Activated CD4-positive, alpha-beta T cell treated with anti-CD3 and anti-CD28 coated beads, Interleukin-2, Interleukin-6, amounts not matched to agents 100 ng/mL and 50 ng/mL, durations not matched to agents 16 hours and 8 hours (primary cell): ENCODE data around the gene CYP39A1.

Experiments
- DNase-seq: peaks from one replicate; pipeline ENCODE4 v3.0.0-alpha.2; 2020

Gene CYP39A1

DNA sequence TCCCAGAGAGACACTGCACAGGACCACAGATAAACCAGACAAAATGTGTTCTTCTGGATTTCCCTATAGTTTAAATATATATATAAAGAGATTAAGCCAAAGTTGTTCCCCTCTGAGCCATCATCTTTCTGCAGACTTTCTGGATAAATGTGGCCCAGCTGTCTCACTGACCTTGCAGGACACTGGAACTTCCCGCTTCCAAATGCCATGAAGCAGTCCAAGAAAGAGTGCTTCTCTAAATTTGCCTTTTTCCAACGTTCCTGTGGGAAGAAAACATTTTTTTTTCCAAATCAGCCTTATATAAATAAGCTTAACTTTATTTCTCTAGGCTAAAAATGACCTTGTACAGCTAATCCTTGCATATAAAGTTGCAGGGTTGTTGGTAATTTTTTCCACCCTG, 65.7 kb downstream of the CYP39A1 start:
- DNase-seq = no peak

DNA sequence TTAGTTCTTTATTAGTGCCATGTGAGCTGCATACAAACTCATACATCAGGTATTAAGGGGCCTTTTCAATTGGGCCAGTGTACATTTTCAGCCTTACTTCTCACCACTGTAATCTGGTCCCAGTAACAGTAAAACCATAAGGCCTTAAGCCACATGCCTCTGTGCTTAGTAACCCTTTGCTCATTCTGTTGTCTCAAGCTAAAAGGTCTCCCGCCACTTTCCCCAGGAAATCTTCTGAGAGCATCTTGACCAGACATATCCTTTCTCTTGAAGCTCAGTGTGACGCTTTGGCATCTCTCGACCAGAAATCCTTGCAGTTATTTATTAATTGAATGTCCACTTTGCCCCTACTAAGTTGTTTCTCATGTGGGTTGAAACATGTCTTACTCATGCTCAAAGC, 68.0 kb downstream of the CYP39A1 start:
- DNase-seq = no peak

DNA sequence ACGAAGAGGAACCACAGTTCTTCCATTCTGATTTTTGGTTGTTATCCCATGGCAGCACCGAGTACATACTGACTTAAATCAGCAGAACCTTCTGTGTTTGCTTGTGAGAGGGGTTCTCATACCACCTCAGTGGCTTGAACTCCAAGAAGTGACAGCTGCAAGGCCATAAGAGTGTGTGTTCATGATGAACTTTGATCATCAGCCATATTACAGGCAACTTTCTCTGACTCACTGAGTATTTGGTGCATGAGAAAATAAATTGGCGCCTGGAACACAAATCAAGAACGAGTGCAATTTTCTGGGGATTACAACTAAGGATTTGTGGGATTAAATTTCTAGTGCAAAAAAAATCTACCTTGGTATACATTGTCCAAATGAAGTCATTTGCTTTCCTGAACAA, 68.9 kb downstream of the CYP39A1 start:
- no peak for DNase-seq

DNA sequence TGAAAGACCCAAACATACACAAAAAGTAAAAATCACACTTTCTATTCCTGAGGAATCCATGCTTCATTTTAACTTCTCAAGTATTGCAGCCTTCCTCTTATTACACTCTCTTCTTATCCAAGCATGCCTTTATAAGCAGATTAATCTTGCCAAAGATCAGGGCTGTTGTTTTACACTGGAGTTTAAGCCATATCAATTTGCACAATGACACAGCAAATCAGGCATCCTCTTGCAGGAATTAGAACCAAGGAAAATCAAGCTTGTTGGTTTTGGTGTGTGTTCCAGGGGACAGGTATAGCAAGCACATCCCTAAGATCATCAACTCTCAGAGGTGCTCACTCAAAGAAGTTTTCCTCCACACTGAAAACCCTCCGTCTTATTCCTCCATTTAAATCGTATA, 69.5 kb downstream of the CYP39A1 start:
- no peak for DNase-seq

DNA sequence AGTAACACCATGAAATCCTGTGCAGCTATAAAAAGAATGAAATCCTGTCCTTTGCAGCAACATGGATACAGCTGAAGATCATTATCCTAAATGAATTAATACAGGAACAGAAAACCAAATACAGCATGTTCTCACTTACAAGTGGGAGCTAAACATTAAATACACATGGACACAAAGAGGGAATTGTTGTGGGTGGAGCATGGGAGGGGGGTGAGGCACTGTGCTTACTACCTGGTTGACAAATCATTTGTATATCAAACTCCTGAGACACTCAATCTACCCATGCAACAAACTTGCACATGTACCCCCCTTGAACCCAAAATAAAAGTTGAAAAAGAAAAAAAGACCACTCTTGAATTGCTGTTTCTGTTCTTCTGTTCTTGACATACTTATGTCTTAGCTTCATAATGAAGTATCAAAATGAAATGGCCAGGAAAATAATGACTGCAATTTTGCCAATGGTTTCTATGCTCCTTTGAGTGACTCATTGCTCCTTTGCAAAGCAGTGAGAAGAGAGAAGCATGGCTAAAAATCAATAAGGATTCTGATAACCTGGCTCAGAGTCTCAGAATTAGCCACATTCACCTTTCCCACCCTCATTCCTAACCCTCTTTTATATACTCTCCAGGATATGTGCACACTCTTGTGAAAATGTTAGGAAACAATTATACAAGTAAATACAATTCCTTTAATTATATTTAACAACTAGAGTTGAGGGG, 71.0 kb downstream of the CYP39A1 start:
- DNase-seq = no peak

DNA sequence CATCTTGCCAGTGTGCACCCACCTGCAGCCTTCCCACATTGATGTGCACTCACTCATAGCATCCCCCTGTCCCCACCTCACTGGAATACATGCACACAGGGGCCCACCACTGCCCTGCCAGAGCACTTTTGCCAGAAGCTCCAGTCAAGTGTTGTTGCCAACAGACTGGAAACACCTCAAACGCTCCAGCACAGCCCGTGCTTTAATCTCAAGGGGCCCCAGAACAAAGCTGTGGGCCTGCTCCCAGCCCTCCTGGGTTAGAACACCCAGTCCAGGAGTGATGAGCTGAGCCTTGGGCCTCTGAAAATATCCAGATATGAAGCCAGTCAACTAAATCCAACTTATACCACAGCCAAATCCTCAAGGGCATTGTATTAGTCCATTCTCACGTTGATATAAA, 77.1 kb downstream of the CYP39A1 start:
- DNase-seq = no peak

DNA sequence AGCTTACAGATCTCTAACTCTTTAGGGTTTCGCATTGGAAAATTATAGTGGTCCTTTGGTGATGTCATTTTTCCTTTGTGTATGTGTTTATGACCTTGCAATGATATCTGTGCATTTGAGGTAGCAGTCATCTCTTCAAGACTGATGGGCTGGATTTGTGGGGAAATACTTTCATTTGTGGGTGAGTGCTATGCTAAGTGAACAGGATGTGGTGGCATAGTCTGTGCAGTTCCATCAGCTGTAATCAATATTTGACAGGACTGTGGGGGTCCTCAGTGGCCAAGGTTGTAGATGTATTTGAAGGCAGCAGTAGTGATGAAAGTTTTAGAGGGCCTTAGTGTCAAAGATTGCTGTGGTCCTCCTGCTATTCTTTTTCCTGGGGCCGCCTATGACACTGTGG, 79.5 kb downstream of the CYP39A1 start:
- no peak for DNase-seq

DNA sequence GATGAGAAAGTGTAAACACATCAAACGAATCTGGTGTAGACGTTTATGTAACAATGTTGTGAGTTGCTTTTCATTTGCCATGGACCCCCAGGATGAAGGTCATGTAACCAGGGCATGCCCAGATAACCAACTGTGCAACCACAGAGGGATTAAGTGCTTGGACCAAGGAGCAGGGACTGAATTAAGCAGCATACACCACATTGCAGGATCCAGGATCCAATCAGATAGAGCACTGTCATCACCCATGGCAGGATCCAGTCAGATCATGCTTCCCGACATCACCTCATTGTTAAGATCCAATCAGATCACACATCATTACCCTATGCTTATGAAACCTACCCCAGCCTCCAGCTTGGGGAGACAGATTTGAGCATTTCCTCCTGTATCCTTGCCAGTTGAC, 87.1 kb downstream of the CYP39A1 start:
- DNase-seq = no peak

DNA sequence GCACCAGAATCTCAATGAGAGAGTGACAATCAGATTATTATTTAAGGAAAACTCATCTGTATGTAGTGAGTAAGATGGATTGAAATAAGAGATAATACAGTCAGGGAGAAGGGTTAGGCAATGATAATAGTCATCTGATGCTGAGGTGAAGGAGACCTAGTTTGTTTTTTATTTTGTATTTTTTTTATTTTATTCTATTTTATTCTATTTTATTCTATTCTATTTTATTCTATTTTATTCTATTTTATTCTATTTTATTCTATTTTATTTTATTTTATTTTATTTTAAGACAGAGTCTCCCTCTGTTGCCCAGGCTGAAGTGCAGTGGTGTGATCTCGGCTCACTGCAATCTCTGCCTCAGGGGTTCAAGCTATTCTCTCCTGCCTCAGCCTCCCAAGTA, 88.7 kb downstream of the CYP39A1 start:
- no peak for DNase-seq

DNA sequence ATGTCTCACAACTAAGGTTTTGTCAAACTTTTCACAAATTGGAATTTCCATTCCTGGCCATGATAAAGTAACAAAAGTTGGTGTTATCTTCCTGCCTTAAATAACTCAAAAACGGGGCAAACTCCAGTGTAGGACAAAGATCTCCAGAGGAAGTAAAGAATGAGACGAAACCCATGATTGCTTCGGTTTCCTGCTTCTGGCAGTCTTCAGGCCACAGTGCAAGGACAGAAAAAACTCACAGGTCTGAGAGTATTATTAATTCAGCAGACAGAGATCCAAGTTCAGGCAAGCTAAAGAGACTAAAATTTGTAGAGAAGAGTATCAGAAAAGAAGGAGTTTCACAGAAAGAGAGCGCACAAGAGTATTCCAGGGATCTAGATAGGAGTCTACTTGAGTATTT, 96.6 kb downstream of the CYP39A1 start:
- no peak for DNase-seq

DNA sequence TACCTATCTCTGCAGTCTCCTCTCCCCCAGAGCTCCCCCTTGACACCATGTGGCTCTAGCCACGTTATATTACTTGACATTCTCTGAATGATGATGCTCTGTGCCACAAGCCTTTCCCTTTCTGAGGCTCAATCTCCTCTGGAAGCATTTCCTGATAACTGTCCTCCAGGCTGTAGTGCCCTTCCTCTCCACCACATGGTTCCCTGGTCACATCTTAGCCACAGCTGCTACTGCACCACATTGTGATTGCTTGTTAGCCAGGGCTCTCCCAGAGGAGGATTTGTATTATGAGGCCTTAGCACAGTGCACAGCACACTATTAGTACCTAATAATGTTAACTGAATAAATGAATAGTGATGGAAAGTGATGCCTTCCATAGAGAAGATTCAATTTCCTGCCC, 97.5 kb downstream of the CYP39A1 start:
- DNase-seq = no peak

DNA sequence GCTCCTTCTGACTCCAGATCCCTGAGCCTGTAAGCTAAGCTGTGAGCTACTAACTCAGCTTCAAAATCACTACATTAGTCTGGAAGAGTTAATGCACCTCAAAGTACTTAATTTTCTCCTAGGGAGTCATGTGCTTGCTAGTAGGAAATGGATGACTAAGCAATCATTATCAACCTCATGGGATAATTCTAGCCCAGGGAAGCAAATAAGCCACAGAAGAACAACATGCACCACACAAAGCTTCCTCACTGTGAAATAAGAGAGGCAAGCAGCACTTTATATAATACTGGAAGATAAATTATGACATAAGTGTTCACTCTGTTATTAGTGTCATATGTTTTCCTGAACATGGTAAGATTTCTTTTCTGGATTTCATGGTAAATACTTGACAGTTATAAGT, 103.5 kb downstream of the CYP39A1 start:
- no peak for DNase-seq

DNA sequence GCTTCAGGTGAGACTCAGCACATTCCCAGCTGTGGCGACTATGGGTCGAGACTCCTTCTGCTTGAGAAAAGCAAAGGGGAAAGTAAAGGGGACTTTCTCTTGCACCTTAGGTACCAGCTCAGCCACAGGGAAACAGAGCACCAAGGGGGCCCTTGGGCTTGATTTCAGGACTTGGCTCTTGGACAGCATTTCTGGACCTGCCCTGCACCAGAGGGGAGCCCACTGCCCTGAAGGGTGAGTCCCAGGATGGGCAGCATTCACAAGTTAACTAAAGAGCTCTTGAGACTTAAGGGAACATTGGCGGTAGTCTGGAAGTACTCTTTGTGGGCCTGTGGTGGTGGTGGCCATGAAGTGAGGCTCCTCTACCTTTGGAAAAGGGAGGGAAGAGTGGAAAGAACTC, 111.1 kb downstream of the CYP39A1 start:
- DNase-seq = no peak

DNA sequence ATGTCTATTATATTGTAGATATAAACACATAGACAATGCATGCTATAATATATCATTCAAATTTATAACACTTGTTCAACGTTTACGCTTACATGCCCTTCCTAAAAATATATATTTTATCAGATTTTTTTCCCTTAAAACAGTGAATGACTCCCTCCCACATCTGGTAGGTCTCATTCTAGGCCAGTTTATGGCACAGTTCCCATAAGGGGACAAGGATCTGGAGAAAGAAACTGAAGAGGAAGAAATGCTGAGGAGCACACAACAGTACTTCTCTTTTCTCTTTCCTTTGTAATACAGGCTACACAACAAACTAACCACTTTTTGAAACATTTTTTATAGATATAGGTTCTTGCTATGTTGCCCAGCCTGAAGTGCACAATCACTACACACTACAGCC, 112.8 kb downstream of the CYP39A1 start:
- DNase-seq = no peak

DNA sequence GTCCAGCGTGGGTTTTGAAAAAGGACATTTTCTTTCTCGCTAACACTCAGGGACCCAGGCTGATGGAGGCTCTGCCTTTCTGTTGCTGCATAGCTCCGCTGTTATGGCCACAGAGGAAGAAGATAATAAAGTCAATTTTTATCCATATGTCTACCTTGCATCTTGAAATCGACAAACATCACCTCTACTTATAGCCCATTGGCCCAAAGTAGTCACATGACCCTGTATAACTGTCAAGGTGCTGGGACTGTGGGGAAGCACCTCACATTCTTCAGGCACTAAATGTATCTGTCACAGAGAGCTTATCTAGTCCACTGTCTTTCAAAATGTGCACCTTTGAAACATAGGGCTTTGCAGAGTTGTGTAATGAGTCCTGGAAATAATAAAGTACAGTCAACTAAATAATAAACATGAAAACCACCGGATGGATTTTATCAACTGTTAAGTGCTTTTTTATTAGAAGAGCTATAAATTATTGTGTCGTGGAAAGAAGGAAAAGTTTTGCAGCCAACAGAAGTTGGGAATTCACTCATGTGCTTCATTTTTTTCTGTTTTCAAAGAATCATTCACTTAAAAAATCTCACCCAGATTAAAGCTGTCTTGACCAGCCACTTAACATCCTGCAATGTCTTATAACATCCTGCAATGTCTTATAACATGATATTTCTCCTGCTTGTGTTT, 113.7 kb downstream of the CYP39A1 start:
- no peak for DNase-seq

DNA sequence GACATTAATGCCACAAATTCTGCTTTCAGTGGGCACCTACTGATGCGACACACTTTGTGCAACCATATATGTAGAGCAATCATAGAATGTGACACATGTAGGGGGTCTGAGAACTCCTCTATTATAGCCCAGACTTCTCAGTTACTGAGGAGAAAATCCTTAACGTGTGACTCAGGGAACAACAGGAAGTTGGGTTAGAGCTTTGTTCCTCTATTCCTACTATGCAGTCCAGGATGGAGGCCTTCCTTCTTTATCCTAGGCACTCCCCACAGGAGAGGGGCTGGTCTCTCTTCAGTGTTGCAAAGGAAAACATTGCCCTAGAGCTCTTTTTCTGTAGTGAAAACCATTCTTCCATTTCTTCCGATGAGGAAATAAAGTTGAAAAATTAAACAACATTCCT, 121.7 kb downstream of the CYP39A1 start:
- DNase-seq = no peak

DNA sequence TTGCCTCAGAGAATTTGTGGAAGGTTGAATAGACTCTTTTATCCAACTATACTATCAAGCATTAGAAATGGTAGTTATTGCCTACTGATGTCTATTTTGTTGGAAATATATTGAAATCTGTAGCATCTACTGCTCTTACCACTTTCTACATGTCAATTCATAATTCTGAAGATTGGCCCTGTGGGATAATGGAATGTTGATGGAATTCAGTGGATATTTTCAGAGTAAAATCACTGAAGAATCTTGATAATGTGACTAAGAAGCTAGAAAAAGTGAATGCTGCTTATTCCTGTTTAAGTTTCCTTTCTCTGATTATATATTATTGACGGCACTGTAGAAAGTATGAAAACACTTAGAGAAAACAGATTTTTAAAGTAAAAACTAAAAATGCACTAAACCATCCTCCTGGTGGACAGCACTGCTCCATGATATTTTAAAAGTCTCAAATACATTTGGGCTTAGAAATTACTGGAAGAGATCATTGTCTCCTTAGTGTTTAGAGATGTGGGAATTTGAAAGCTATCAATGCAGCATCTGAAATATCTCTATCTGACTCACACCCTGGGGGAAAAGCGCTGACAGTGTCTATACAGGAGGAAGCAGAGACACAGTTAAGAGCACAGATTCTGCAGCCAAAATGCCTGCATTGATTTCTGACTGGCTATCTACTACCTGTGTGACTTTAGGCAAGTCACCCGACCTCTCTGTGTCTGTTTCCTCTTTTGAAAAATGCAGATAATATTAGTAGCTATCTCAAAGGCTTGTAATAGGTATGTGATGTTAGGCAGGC, 123.5 kb downstream of the CYP39A1 start:
- no peak for DNase-seq

DNA sequence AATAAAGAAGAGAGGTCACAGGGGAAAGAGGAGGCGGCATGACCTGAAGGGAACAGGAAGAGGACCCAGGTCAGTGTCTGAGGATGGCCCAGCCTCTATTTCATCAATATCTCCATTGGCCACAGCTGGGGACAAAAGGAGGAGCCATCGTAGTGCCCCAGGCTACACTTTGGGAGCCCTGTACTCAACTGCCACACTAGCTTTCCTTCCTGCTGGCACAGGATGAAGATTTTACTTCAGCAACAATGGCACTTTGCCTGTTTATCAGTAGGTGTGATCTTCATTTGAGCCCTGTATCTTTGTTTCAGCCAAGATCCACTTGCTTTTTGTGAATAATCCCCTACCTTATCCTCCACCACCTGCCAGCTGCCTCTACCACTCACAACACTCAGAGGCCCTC, 126.0 kb downstream of the CYP39A1 start:
- DNase-seq = no peak

DNA sequence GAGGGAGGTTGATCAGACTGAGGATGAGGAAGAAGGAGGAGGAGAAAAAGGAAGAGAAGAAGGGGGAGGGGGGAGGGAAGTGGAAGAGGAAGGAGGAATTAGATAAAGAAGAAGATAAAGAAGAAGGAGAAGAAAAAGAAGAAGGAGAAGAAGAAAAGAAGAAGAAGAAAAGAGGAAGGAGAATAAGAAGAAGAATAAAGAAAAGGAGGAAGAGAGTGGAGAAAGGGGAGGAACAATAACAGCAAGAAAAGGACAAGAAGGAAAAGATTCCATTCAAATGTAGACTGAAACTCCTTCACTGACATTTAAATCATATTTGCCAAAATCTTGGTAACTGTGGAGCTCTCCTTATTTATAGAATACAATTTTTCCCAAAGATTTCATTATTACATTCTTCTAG, 127.0 kb downstream of the CYP39A1 start:
- no peak for DNase-seq

DNA sequence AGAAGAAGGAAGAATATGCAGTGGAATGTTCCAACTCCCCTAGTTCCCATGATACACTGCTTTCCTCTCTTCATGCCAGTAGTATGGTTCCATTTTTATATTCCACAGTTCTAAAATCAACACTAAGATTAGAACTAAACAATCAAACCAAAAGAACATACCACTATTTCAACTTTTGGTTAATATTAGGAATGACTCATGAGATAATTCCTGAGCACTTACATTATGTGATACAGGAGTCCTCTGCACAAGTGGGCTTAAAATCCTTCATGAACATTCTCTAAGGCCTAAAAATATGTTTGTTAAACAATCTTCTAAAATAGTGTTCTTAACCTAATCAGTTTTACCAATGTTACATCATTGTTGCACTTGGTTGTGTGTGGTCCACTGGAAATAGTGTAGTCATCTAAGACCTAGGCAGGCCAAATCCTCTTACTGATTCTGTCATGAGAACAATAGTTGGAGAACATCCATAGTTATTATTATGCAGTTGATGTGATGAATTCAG, 131.1 kb downstream of the CYP39A1 start:
- DNase-seq = no peak

DNA sequence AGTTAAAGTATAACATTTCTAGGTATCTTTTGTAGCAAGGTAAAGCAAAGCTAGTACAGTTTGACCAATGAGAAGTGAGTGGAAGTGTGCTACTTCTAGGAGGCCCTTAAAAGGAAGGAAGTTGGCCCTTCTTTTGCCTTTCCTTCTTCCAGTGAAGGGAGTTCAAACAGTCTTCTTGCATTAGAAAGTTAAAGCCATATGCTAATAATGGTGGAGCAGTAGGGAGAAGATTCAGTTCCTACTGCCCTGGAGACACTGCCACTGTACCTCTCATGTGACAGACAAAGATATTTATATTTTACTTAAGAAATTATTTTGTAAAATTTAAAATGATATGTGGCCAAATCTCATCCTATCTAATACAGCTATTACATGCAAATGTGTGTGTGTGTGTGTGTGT, 135.4 kb downstream of the CYP39A1 start:
- no peak for DNase-seq

DNA sequence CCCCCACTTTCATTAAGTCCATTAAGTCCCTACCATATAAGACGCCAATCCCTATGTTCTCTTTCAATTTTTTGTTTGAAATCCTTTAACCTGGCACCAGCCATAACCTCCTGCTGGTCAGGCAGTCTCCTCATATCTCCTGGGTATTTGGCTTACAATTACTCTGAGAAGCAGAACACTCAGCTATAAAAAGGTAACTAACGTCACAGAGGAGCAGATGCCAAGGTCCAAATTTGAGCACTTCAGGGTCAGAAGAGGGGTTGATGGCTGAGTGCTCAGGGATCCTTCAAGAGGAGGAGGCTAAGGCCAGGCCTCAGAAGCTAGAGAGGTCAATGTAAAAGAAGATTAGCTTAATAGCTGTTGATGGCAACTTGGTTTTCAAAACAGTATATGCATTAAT, 139.1 kb downstream of the CYP39A1 start:
- no peak for DNase-seq

DNA sequence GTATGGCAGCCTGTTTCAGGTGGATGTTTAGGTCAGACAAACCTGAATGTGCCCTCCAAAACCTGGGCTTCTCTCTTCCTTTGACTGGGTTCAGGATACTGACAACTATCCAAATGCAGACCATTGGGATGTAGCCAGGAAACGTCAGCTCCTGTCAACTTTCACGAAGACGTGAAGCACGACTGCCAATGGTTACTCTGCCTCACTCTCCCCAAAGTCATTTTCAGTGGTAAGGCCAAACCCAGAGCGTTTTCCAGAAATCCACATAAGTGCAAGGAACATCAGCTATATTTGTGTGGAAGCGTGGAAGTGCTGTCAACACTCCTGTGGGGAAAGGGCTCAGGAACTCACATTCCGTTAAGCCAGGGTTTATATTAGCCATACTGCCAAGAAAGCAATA, 141.3 kb downstream of the CYP39A1 start:
- DNase-seq = no peak

DNA sequence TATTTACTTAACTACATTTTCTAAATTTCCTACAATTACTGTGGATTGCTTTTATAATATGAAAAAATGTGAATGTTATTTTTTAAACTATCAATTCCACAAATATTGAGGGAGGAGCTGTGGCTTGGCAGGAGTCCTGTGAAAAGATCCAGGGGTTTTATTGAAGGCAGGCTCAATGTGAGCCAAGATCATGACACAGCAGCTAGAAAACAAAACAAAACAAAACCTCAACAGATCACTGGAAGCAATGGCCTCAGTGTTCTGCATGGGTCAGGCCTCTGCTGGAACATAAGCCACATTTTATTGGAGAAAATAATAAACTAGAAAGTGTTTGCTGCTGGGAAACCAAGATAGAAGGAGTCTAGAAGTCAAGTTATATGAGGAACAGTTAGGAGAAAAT, 142.0 kb downstream of the CYP39A1 start:
- DNase-seq = no peak
